Measurements from ENCODE around the gene TPRA1.

DNA sequence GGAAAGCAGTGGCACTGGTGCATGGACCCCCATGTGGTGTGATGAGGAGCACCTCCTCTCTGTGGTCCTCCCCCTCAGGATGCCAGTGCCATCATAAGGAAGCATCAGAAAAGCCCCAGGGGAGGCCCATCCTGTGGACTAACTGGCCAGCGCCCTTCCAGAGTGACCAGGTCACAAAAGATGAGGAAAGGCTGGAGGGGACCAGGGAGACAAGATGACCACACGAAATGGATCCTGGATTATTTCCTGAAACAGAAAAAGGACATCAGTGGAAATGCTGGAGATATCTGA lies 56.4 kb downstream of the TPRA1 start:
- TF ChIP-seq, protein P1, sequence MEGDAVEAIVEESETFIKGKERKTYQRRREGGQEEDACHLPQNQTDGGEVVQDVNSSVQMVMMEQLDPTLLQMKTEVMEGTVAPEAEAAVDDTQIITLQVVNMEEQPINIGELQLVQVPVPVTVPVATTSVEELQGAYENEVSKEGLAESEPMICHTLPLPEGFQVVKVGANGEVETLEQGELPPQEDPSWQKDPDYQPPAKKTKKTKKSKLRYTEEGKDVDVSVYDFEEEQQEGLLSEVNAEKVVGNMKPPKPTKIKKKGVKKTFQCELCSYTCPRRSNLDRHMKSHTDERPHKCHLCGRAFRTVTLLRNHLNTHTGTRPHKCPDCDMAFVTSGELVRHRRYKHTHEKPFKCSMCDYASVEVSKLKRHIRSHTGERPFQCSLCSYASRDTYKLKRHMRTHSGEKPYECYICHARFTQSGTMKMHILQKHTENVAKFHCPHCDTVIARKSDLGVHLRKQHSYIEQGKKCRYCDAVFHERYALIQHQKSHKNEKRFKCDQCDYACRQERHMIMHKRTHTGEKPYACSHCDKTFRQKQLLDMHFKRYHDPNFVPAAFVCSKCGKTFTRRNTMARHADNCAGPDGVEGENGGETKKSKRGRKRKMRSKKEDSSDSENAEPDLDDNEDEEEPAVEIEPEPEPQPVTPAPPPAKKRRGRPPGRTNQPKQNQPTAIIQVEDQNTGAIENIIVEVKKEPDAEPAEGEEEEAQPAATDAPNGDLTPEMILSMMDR (IDR thresholded peaks at IDR 0.05) = no peak
- TF ChIP-seq EP300 (IDR thresholded peaks at IDR 0.05) (no peak), POLR2AphosphoS5 (IDR thresholded peaks at IDR 0.05) (no peak), POLR2A (IDR thresholded peaks at IDR 0.05) (no peak)
